OCI-LY1 (cell line): ENCODE results near the gene MBNL2.

Experiments used
- CTCF ChIP-seq: fragments of 200-600 bp; sonication (generic), shearing (Covaris generic); IDR thresholded peaks from 2 replicates; pipeline ENCODE4 v1.5.1; 2017; ENCODE audit warnings: mild to moderate bottlenecking, antibody characterized with exemption, low read length, moderate library complexity, mixed read lengths
- EZH2 ChIP-seq: fragments of 200-600 bp; sonication (generic), shearing (Covaris generic); IDR thresholded peaks from 2 replicates; pipeline ENCODE4 v1.8.0; 2017; ENCODE audit warnings: borderline replicate concordance, mixed run types, mild to moderate bottlenecking, antibody characterized with exemption, low read length, moderate library complexity, mixed read lengths

GRCh38 chr13:97438856-97439595, 216.9 kb downstream of the MBNL2 start:
- TF ChIP-seq CTCF (no peak), EZH2 (no peak)
